HEK293T (cell line): ENCODE results near the gene TM4SF1.

Experiments
- CTCF ChIA-PET: fragments of 350-600 bp; formaldehyde crosslinking; extraction: SDS; loops from one replicate; lab custom pipeline; 2021; ENCODE audit warnings: antibody characterized with exemption, inconsistent platforms; lab: Yijun Ruan, JAX
- POLR2A ChIA-PET: fragments of 350-600 bp; formaldehyde crosslinking; extraction: SDS; loops from one replicate; lab custom pipeline; 2020; ENCODE audit warnings: antibody characterized with exemption, inconsistent platforms; lab: Yijun Ruan, JAX
- DNase-seq: peaks from one replicate; pipeline ENCODE4 v3.0.0; 2012; ENCODE audit warnings: mixed read lengths; ENCODE audit errors: extremely low spot score
- ARNT ChIP-seq: fragments of 450-650 bp; IDR thresholded peaks from 2 replicates; pipeline ENCODE4 v1.6.1; 2017; ENCODE audit warnings: mild to moderate bottlenecking
- BHLHE40 ChIP-seq: fragments of 450-650 bp; IDR thresholded peaks from 2 replicates; pipeline ENCODE4 v1.6.1; 2016; ENCODE audit warnings: mild to moderate bottlenecking, moderate library complexity, borderline replicate concordance
- CTBP1 ChIP-seq: fragments of 450-650 bp; IDR thresholded peaks from 2 replicates; pipeline ENCODE4 v1.6.1; 2016; ENCODE audit warnings: borderline replicate concordance
- ELF4 ChIP-seq: fragments of 450-650 bp; IDR thresholded peaks from 2 replicates; pipeline ENCODE4 v1.6.1; 2017; ENCODE audit warnings: antibody characterized with exemption
- FOXA1 ChIP-seq: fragments of 450-650 bp; IDR thresholded peaks from 2 replicates; pipeline ENCODE4 v1.6.1; 2016; ENCODE audit warnings: mild to moderate bottlenecking
- FOXK2 ChIP-seq: fragments of 450-650 bp; IDR thresholded peaks from 2 replicates; pipeline ENCODE4 v1.6.1; 2016; ENCODE audit warnings: mild to moderate bottlenecking
- FOXM1 ChIP-seq: fragments of 450-650 bp; IDR thresholded peaks from 2 replicates; pipeline ENCODE4 v1.6.1; 2017; ENCODE audit warnings: mild to moderate bottlenecking, borderline replicate concordance
- HDGF ChIP-seq: fragments of 450-650 bp; IDR thresholded peaks from 2 replicates; pipeline ENCODE4 v1.6.1; 2017; ENCODE audit warnings: antibody characterized with exemption, borderline replicate concordance
- L3MBTL2 ChIP-seq: fragments of 450-650 bp; conservative IDR thresholded peaks from 2 replicates; pipeline ENCODE4 v1.6.1; 2016; ENCODE audit warnings: mild to moderate bottlenecking
- LEF1 ChIP-seq: fragments of 450-650 bp; IDR thresholded peaks from 2 replicates; pipeline ENCODE4 v1.6.1; 2017; ENCODE audit warnings: mild to moderate bottlenecking, borderline replicate concordance
- NFRKB ChIP-seq: fragments of 450-650 bp; IDR thresholded peaks from 2 replicates; pipeline ENCODE4 v1.6.1; 2016; ENCODE audit warnings: mild to moderate bottlenecking, moderate library complexity
- PKNOX1 ChIP-seq: fragments of 450-650 bp; IDR thresholded peaks from 2 replicates; pipeline ENCODE4 v1.6.1; 2016
- SP1 ChIP-seq: fragments of 450-650 bp; IDR thresholded peaks from 2 replicates; pipeline ENCODE4 v1.6.1; 2017
- SUZ12 ChIP-seq: fragments of 450-650 bp; IDR thresholded peaks from 2 replicates; pipeline ENCODE4 v1.6.1; 2016; ENCODE audit warnings: mild to moderate bottlenecking
- TARDBP ChIP-seq: fragments of 450-650 bp; IDR thresholded peaks from 2 replicates; pipeline ENCODE4 v1.6.1; 2016
- ZNF384 ChIP-seq: fragments of 450-650 bp; IDR thresholded peaks from 2 replicates; pipeline ENCODE4 v1.6.1; 2016

Gene TM4SF1

GRCh38 chr3:149373235-149374125 is 4.0 kb downstream of the TM4SF1 start:
- CTCF ChIA-PET = no interaction called here
- TF ChIP-seq CTBP1 = no peak
- no peak for TF ChIP-seq HDGF
- TF ChIP-seq SP1 = no peak
- TF ChIP-seq NFRKB = no peak
- TF ChIP-seq SUZ12 = no peak
- TF ChIP-seq FOXM1 = no peak
- no peak for TF ChIP-seq ARNT
- no peak for TF ChIP-seq ELF4
- TF ChIP-seq ZNF384 = no peak
- no peak for TF ChIP-seq PKNOX1
- TF ChIP-seq LEF1 = no peak
- TF ChIP-seq TARDBP = no peak
- TF ChIP-seq BHLHE40 = no peak
- TF ChIP-seq FOXK2 = no peak
- TF ChIP-seq L3MBTL2 = no peak
- no peak for TF ChIP-seq FOXA1
- DNase-seq = no peak
- POLR2A ChIA-PET = no interaction called here

GRCh38 chr3:149371723-149372114 is 5.7 kb downstream of the TM4SF1 start:
- CTCF ChIA-PET = no interaction called here
- POLR2A ChIA-PET = no interaction called here
- DNase-seq = no peak
- TF ChIP-seq ELF4 (no peak), HDGF (no peak), L3MBTL2 (no peak), ARNT (no peak), FOXA1 (no peak), PKNOX1 (no peak), FOXK2 (no peak), CTBP1 (no peak), NFRKB (no peak), ZNF384 (no peak), LEF1 (no peak), TARDBP (no peak), SUZ12 (no peak), SP1 (no peak), FOXM1 (no peak), BHLHE40 (no peak)

- ChIA-PET CTCF (no interaction called here), POLR2A (no interaction called here)
- DNase-seq = no peak
- no peak for TF ChIP-seq ZNF384
- TF ChIP-seq ELF4 = no peak
- TF ChIP-seq L3MBTL2 = no peak
- no peak for TF ChIP-seq PKNOX1
- no peak for TF ChIP-seq SP1
- no peak for TF ChIP-seq FOXK2
- no peak for TF ChIP-seq BHLHE40
- TF ChIP-seq HDGF = no peak
- no peak for TF ChIP-seq TARDBP
- TF ChIP-seq CTBP1 = no peak
These were observed 6.3 kb downstream of the TM4SF1 start for GRCh38 chr3:149371001-149371722.

DNA sequence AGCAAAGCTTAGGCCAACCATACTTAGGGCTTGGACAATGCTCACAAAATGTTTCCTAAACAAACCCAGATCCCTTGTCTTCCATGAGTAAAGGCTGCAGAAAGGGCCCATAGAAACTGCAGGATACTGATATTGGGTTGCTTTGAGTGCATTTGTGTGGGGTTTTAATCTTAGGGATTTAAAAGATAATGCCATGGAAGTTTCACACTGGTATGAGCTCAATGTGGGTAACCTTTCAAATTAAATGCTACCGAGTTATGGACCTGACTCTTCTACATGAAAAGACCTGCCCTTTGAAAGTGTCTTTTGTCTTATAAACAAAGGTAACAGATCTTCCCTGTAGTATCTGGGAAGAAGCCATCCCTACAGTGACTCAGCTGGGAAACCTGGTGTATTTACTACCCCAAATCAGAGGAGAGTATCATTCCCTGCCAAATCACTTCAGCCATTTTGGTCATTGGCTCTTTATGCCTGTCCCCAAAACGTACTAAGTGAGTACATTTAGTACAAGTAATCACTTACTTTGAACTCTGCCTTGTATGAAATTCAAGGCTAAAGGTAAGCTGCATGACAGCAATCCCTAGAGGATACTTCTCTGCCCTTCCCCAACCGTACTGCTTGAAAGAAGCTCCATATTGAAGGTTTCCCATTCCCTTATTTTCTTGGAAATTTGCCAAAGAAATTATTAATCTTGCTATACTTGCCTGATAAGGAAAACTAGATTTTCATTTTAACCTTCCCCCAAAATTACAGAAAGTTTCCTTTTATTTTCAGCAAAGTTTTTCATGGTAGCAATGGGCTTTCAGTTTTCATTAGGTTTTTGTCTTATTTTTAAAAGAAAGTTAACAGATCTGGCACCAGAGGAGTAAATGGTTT is 7.2 kb downstream of the TM4SF1 start:
- ChIA-PET POLR2A (no interaction called here), CTCF (interaction anchor here (0.6 kb wide), 1 partner anchor 17 kb away, joined by 3 read pairs; no protein-coding TSS in a partner anchor)
- TF ChIP-seq BHLHE40 (no peak), SUZ12 (no peak), FOXK2 (no peak), FOXA1 (no peak), LEF1 (no peak), CTBP1 (no peak), ELF4 (no peak), NFRKB (no peak), SP1 (no peak), PKNOX1 (no peak), FOXM1 (no peak), ZNF384 (no peak), ARNT (no peak), HDGF (no peak), L3MBTL2 (no peak)
- DNase-seq = no peak
